Endometrial microvascular endothelial cells (primary cell): Measurements from ENCODE around the gene B3GALT5. TPM values are rescaled to one million over a fixed set of nuclear protein-coding genes. Genes with fewer than 3 reads are reported as not detected.

Source experiments
- in situ Hi-C: cut with HindIII; loops from 2 replicates; pipeline ENCODE4 v1.10.0; 2017; ENCODE audit warnings: low sequenced_read_pairs, low pct_unique_long_range_greater_than_20kb; ENCODE audit errors: inconsistent ontology term
- total RNA-seq: library from RNA; depleted of rRNA; stranded (reverse); fragments of >200 nt; gene quantifications from one replicate; pipeline ENCODE4 v1.2.3, GENCODE V29; 2015; ENCODE audit errors: inconsistent ontology term

The B3GALT5 gene
- total RNA-seq, 1 donor from 2014 or later, result not detected

- in situ Hi-C loops, result no loop called here
Observed at GRCh38 chr21:39602076-39602689, 10.6 kb upstream of the B3GALT5 start.

- in situ Hi-C loops, result no loop called here
Observed at GRCh38 chr21:39602793-39603192, 9.9 kb upstream of the B3GALT5 start.

- in situ Hi-C loops, result no loop called here
Observed at GRCh38 chr21:39604951-39605350, 7.8 kb upstream of the B3GALT5 start.

- in situ Hi-C loops, result no loop called here
Observed at GRCh38 chr21:39610703-39611102, 2.0 kb upstream of the B3GALT5 start.

GRCh38 chr21:39611551-39612190 lies 1.1 kb upstream of the B3GALT5 start:
- in situ Hi-C loops, result no loop called here

- in situ Hi-C loops, result no loop called here
Observed at GRCh38 chr21:39613041-39613934, 548 bp downstream of the B3GALT5 start.

- in situ Hi-C loops, result no loop called here
Observed at GRCh38 chr21:39616211-39616772, 3.6 kb downstream of the B3GALT5 start.

GRCh38 chr21:39620856-39621255 lies 8.1 kb downstream of the B3GALT5 start:
- in situ Hi-C loops, result no loop called here

GRCh38 chr21:39625211-39625895 lies 12.6 kb downstream of the B3GALT5 start:
- in situ Hi-C loops, result no loop called here

- in situ Hi-C loops, result no loop called here
Observed at GRCh38 chr21:39628385-39628784, 15.6 kb downstream of the B3GALT5 start.

GRCh38 chr21:39630191-39630591 lies 17.5 kb downstream of the B3GALT5 start:
- in situ Hi-C loops, result no loop called here

GRCh38 chr21:39630827-39631226 lies 18.1 kb downstream of the B3GALT5 start:
- in situ Hi-C loops, result no loop called here

GRCh38 chr21:39631842-39632562 lies 19.3 kb downstream of the B3GALT5 start:
- in situ Hi-C loops, result no loop called here

GRCh38 chr21:39632796-39633442 lies 20.2 kb downstream of the B3GALT5 start:
- in situ Hi-C loops, result no loop called here

- in situ Hi-C loops, result no loop called here
Observed at GRCh38 chr21:39633770-39634181, 21.0 kb downstream of the B3GALT5 start.

GRCh38 chr21:39634507-39634906 lies 21.8 kb downstream of the B3GALT5 start:
- in situ Hi-C loops, result no loop called here

- in situ Hi-C loops, result no loop called here
Observed at GRCh38 chr21:39637197-39637970, 24.6 kb downstream of the B3GALT5 start.
